Body of pancreas (tissue), 4 donors: ENCODE data around the gene ITIH3. TPM values are rescaled to one million over a fixed set of nuclear protein-coding genes. Genes with fewer than 3 reads are reported as not detected.

Experiments
- ATAC-seq: fragments of 150-250 bp; one replicate; pipeline ENCODE4 v1.9.1; 2016
- DNase-seq, 4 donors: peaks; one replicate each; pipeline ENCODE4 v3.0.0-alpha.2; 2019
- H3K27ac ChIP-seq, 4 donors: fragments of 200-600 bp; sonication (generic); 1 replicate in 3 of 4; 2 replicates in 1 of 4; pipeline versions ENCODE4 v1.5.1 to v1.6.1; 2016 to 2019; ENCODE audit warnings: mild to moderate bottlenecking in 1 of 4, mixed read lengths in 1 of 4, moderate library complexity in 1 of 4
- H3K27me3 ChIP-seq, 2 donors: fragments of 200-600 bp; sonication (generic); one replicate each; pipeline ENCODE4 v1.6.0; 2016; ENCODE audit warnings: mild to moderate bottlenecking in 1 of 2
- H3K36me3 ChIP-seq, 2 donors: fragments of 200-600 bp; sonication (generic); replicated peaks in 1 of 2; 2 replicates each; pipeline ENCODE4 v1.5.1; 2016; ENCODE audit warnings: low read depth in 2 of 2; ENCODE audit not compliant: insufficient read depth in 1 of 2
- H3K4me1 ChIP-seq: fragments of 200-600 bp; sonication (generic); one replicate; pipeline ENCODE4 v1.6.0; 2016
- H3K4me3 ChIP-seq, 2 donors: fragments of 200-600 bp; sonication (generic); 1 replicate in 1 of 2; 2 replicates in 1 of 2; pipeline ENCODE4 v1.5.1; 2016 to 2019
- H3K9me3 ChIP-seq, 3 donors: fragments of 200-600 bp; sonication (generic); 1 replicate in 2 of 3; 2 replicates in 1 of 3; pipeline ENCODE4 v1.5.1; 2016
- CTCF ChIP-seq, 7 experiments: fragments of 450-650 bp in 4 of 7; fragments of 200-600 bp in 3 of 7; sonication (generic) in 3 of 7; IDR thresholded peaks; one replicate each; pipeline ENCODE4 v1.5.1; 2016 to 2019; ENCODE audit warnings: antibody characterized with exemption in 7 of 7
- POLR2A ChIP-seq, 3 donors: fragments of 450-650 bp; IDR thresholded peaks; one replicate each; pipeline ENCODE4 v1.6.1; 2016; ENCODE audit warnings: antibody characterized with exemption in 3 of 3, mild to moderate bottlenecking in 2 of 3
- WGBS, 2 donors: methylation state at CpG; one replicate each; pipeline ENCODE4 v1.1.5; 2017; 5-methylcytosine and 5-hydroxymethylcytosine counted together
- intact Hi-C: fragments of 100-400 bp; cut with DNase I; formaldehyde crosslinking; loops from one replicate; pipeline ENCODE4 v1.15.1; 2023
- total RNA-seq, 2 donors: library from RNA; depleted of rRNA; stranded (reverse); fragments of >200 nt; gene quantifications; one replicate each; pipeline ENCODE4 v1.1.0, GENCODE V29; 2016

ITIH3 gene
- total RNA-seq, 2 donors from 2014 or later = 1.6 TPM; not detected in 1

GRCh38 chr3:52796411-52796810 lies 1.8 kb downstream of the ITIH3 start:
- no peaks in the 10 kb centered on the region for H3K27me3 ChIP-seq
- WGBS, 2 donors = 90 to 96% methylated on average over 9 of the region's 9 CpGs
- no peaks in the 10 kb centered on the region for H3K9me3 ChIP-seq
- DNase-seq = no peak
- intact Hi-C loops = no loop called here
- no peak for ATAC-seq
- TF ChIP-seq CTCF (IDR thresholded peaks at IDR 0.05) = no peak
- TF ChIP-seq POLR2A (IDR thresholded peaks at IDR 0.05) = no peak
- no peak overlapping the region for H3K4me3 ChIP-seq
- H3K4me1 ChIP-seq = peaks cover 10% of the 10 kb centered on the region
- no peaks in the 10 kb centered on the region for H3K36me3 ChIP-seq
- no peak overlapping the region for H3K27ac ChIP-seq

GRCh38 chr3:52798376-52798977 lies 3.9 kb downstream of the ITIH3 start:
- Histone ChIP-seq H3K4me1 (peaks cover 10% of the 10 kb centered on the region), H3K4me3 (no peak overlapping the region), H3K27ac (no peak overlapping the region), H3K27me3 (no peaks in the 10 kb centered on the region), H3K36me3 (no peaks in the 10 kb centered on the region), H3K9me3 (no peaks in the 10 kb centered on the region)
- intact Hi-C loops = no loop called here
- TF ChIP-seq CTCF (IDR thresholded peaks at IDR 0.05) (no peak), POLR2A (IDR thresholded peaks at IDR 0.05) (no peak)
- DNase-seq (no peak), ATAC-seq (no peak)
- WGBS, 2 donors = 83 to 86% methylated on average over 9 to 10 of the region's 10 CpGs

GRCh38 chr3:52798978-52799476 lies 4.4 kb downstream of the ITIH3 start:
- Histone ChIP-seq H3K4me3 (no peak overlapping the region), H3K27ac (no peak overlapping the region), H3K27me3 (no peaks in the 10 kb centered on the region), H3K9me3 (no peaks in the 10 kb centered on the region), H3K36me3 (no peaks in the 10 kb centered on the region), H3K4me1 (peaks cover 10% of the 10 kb centered on the region)
- DNase-seq (peak; percentile 28 to 50 (median 34)), ATAC-seq (peak; percentile 34)
- intact Hi-C loops = no loop called here
- TF ChIP-seq CTCF (IDR thresholded peaks at IDR 0.05) (peak; percentile 11 to 45 (median 38)), POLR2A (IDR thresholded peaks at IDR 0.05) (no peak)
- 51% methylated on average over 11 to 14 of the region's 14 CpGs for WGBS, 2 donors

- DNase-seq = no peak
- intact Hi-C loops = no loop called here
Observed at GRCh38 chr3:52800079-52800478, 5.5 kb downstream of the ITIH3 start.

More at GRCh38 chr3:52800079-52800478, 5.5 kb downstream of the ITIH3 start:
- H3K4me3 ChIP-seq = no peak overlapping the region
- no peaks in the 10 kb centered on the region for H3K36me3 ChIP-seq
- 75 to 76% methylated on average over 6 to 7 of the region's 7 CpGs for WGBS, 2 donors
- no peaks in the 10 kb centered on the region for H3K9me3 ChIP-seq
- ATAC-seq = no peak
- TF ChIP-seq CTCF (IDR thresholded peaks at IDR 0.05) (no peak), POLR2A (IDR thresholded peaks at IDR 0.05) (no peak)
- H3K27ac ChIP-seq = no peak overlapping the region
- no peaks in the 10 kb centered on the region for H3K27me3 ChIP-seq
- peaks cover 9% of the 10 kb centered on the region for H3K4me1 ChIP-seq
